ENCODE measurements around the gene CNKSR1.

- TF ChIP-seq CTCF (conservative IDR thresholded peaks at IDR 0.05) = no peak
- no peak for TF ChIP-seq ZFX (IDR thresholded peaks at IDR 0.05)
These were observed 28.4 kb upstream of the CNKSR1 start for GRCh38 chr1:26148887-26149286.

All from C4-2B (cell line).